ENCODE results near the gene APBA2. TPM values are rescaled to one million over a fixed set of nuclear protein-coding genes. Genes with fewer than 3 reads are reported as not detected.
A peak's percentile ranks its signal among the peaks of the same experiment; 100 is the strongest.

APBA2 gene
- total and polyA plus RNA-seq, 2 of the 13 experiments (the other 11 are each of a cell fraction or from before 2014, with no cell fraction given) = 0.62 to 2.3 TPM

GRCh38 chr15:28957606-28958498 lies 72.1 kb downstream of the APBA2 start:
- TF ChIP-seq ZNF646 (CRISPR knock-in tag; IDR thresholded peaks at IDR 0.05) (no peak), TAF1 (CRISPR knock-in tag; IDR thresholded peaks at IDR 0.05) (no peak), ZNF121 (CRISPR knock-in tag; IDR thresholded peaks at IDR 0.05) (0 out of 2 replicates have a peak, but pooled peaks have one; percentile 17), ZNF12 (CRISPR knock-in tag; IDR thresholded peaks at IDR 0.05) (peak; percentile 99), ZNF263 (CRISPR knock-in tag; IDR thresholded peaks at IDR 0.05) (peak; percentile 63; the same call in 1 of the 2 replicates), ZBTB38 (CRISPR knock-in tag; IDR thresholded peaks at IDR 0.05) (no peak)
- DNase-seq (ENCODE audit: low spot score) (peak; percentile 18), FAIRE-seq (no peak), ATAC-seq (peak; percentile 75)
- Histone ChIP-seq H3K27ac (ENCODE audit: extremely low read length, insufficient read depth, low read length) (no peak overlapping the region), H3K79me2 (ENCODE audit: insufficient read depth, low read length) (no peaks in the 10 kb centered on the region), H3K4me3 (replicated peaks in 1 of 3; ENCODE audit: insufficient read depth in 1 of 3, low read depth in 2 of 3, low read length in 3 of 3) (no peak overlapping the region), H3K36me3 (replicated peaks in 1 of 2; ENCODE audit: control insufficient read depth in 1 of 2, insufficient read depth in 2 of 2, low read length in 2 of 2) (no peaks in the 10 kb centered on the region), H3K4me2 (ENCODE audit: low read depth, low read length) (no peak overlapping the region), H3K9me3 (ENCODE audit: low read length) (no peaks in the 10 kb centered on the region), H3K4me1 (ENCODE audit: insufficient read depth, low read length) (peaks cover 9% of the 10 kb centered on the region), H2AFZ (ENCODE audit: low read length) (no peak overlapping the region), H3K9ac (ENCODE audit: insufficient read depth, low read depth, low read length) (no peak overlapping the region), H4K20me1 (ENCODE audit: insufficient read depth, low read length) (no peaks in the 10 kb centered on the region), H3K27me3 (ENCODE audit: control insufficient read depth in 1 of 2, insufficient read depth in 2 of 2, low read length in 2 of 2) (no peaks in the 10 kb centered on the region)
- no TSS peak for BruUV-seq (replicated peaks)
- 75% methylated on average over 18 of the region's 18 CpGs for WGBS (ENCODE audit: low lambda C conversion rate)
- ChIA-PET POLR2A (no interaction called here), CTCF (ENCODE audit: low intra/inter-chr PET ratio, low total read pairs) (no interaction called here)
- intact Hi-C loops (cut with micrococcal nuclease; ENCODE audit: unreplicated experiment) (no loop called here), in situ Hi-C loops (cut with HindIII; ENCODE audit: extremely low pct_ligation_motif_present, low pct_unique_long_range_greater_than_20kb) (no loop called here)

Measured in HepG2 (cell line).